GM12874 (cell line): ENCODE results near the gene DIP2A.

Experiments used
- CTCF ChIP-seq: IDR thresholded peaks from 2 replicates; pipeline ENCODE4 v1.5.1; 2011; ENCODE audit warnings: low read depth, mild to moderate bottlenecking, control low read depth, low read length, moderate library complexity; ENCODE audit not compliant: insufficient read depth

Gene DIP2A

GRCh38 chr21:46552274-46552673, 93.6 kb downstream of the DIP2A start:
- no peak for TF ChIP-seq CTCF

GRCh38 chr21:46552865-46553379, 94.2 kb downstream of the DIP2A start:
- TF ChIP-seq CTCF: no peak

- no peak for TF ChIP-seq CTCF
Observed at GRCh38 chr21:46553993-46554392, 95.3 kb downstream of the DIP2A start.

- no peak for TF ChIP-seq CTCF
Observed at GRCh38 chr21:46554431-46555224, 95.9 kb downstream of the DIP2A start.

- TF ChIP-seq CTCF: no peak
Observed at GRCh38 chr21:46555225-46555617, 96.5 kb downstream of the DIP2A start.

GRCh38 chr21:46555678-46556077, 97.0 kb downstream of the DIP2A start:
- TF ChIP-seq CTCF: no peak

GRCh38 chr21:46556802-46557201, 98.1 kb downstream of the DIP2A start:
- TF ChIP-seq CTCF: no peak
